RPMI8226 (cell line): ENCODE data around the gene TMEM253.

Experiments
- DNase-seq: peaks from one replicate; pipeline ENCODE4 v3.0.0-alpha.2; 2015

Gene TMEM253

DNA sequence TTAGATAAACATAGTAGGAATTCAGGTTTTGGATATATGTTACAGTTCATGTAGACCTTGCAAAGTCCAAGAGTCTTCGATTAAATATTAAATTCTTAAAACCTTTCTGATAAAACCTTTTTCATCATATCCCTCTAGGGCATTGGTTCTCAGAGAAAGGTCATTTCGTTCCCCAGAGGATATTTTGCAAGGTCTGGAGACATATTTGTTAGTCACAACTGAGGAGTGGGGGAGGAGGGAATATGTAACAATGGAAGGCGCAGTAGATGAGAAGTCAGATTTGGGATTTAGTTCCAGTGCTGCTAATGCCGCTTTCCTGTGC, 5.3 kb downstream of the TMEM253 start:
- DNase-seq: no peak

- DNase-seq: peak; percentile 79
Measured at GRCh38 chr14:21106498-21107282, 5.8 kb downstream of the TMEM253 start.

DNA sequence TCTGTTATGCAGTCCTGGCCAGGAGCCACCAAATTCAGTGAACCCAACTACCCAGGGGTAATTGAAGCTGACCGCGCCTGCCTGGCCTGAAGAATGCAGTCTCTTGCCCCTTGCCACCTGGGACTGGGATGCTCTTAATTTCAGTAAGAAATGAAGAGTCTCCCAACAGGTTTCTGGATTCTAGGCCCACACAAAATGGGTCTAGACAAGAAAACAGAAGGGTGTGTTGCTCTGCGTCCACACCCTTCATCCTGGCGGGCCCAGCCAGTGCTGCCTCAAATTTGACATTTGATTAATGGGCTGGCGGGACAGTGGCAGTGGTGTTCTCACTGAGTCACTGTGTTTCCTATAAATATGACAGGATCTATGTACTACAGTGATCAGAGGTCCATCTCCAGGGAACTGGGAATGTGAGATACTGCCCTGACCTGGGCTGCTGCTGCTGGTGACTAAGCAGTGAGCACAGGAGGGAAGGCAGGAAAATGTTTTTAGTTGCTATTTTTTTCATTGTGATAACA, 6.5 kb downstream of the TMEM253 start:
- peak; percentile 58 for DNase-seq

DNA sequence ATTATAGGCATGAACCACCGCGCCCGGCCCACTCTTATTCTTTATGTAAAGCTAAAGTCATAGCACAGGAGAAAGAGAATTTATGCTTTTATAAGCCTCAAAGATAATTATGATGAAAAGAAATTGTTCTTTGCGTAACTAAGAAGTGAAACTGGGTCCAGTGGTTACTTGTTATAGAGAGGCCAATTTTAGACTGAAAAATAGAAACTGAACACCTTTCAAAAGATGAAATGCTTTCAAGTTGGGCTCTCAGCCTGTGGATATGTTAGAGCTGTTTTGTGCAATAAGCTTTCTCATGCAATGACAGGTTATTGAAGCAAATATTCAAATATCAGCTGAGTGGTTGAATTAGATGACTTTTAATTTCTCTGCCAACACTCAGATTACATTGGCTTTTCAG, 7.9 kb downstream of the TMEM253 start:
- DNase-seq: no peak

- no peak for DNase-seq
Measured at GRCh38 chr14:21109377-21110138, 8.7 kb downstream of the TMEM253 start.

- DNase-seq: no peak
Measured at GRCh38 chr14:21112255-21112654, 11.4 kb downstream of the TMEM253 start.

DNA sequence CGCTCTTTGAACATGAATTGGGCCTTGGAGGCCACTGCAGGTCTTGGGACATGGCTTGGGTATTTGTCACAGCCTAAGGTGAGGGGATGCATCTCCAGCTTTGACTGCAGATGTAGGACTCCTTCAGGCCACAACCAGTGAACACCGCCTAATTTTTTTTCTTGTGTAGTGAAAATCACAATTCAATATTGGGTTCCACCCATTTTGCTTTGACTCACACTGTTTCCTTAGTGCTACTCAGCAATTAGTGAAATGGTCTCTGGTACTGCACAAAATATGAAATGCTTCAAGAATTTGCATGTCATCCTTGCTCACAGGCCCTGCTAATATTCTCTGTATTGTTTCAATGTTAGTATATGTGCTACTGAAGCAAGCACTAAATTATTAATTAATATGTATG, 12.5 kb downstream of the TMEM253 start:
- no peak for DNase-seq

GRCh38 chr14:21118933-21119332, 18.1 kb downstream of the TMEM253 start:
- DNase-seq: no peak

GRCh38 chr14:21120686-21121085, 19.8 kb downstream of the TMEM253 start:
- DNase-seq: no peak

- no peak for DNase-seq
Measured at GRCh38 chr14:21121122-21121521, 20.3 kb downstream of the TMEM253 start.

GRCh38 chr14:21123429-21123828, 22.6 kb downstream of the TMEM253 start:
- DNase-seq: no peak

- no peak for DNase-seq
Measured at GRCh38 chr14:21133901-21134300, 33.0 kb downstream of the TMEM253 start.

DNA sequence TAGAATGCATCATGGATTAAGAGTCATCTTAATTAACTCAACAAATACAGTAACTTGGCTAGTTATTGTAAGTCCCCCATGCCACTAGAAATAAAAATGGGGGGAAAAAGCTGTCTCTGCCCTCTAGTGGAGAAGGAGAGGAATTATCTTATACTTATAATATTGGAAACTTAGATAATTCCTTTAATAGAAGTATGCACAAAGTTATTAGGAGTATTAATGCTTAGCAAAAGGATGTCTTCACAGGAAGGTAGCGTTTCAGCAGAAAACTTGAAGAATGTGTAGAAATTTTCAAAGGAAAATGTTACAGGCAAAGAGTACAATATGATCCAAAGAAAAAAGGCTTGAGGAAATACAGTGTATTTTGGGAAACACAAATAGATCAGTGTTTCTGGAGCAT, 35.2 kb downstream of the TMEM253 start:
- DNase-seq: no peak

DNA sequence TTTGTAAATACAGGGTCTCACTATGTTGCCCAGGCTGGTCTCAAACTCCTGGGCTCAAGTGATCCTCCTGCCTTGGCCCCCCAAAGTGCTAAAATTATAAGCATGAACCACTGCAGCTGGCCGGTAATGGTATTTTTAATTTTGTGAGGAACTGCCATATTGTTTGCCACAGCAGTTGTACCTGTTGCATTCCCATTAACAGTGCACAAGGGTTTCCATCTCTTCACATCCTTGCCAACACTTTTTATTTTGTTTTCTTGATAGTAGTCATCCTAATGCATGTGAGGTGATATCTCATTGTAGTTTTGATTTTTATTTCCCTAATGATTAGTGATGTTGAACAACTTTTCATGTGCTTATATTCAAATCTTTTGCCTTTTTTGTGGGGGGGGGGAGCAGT, 41.5 kb downstream of the TMEM253 start:
- DNase-seq: no peak

DNA sequence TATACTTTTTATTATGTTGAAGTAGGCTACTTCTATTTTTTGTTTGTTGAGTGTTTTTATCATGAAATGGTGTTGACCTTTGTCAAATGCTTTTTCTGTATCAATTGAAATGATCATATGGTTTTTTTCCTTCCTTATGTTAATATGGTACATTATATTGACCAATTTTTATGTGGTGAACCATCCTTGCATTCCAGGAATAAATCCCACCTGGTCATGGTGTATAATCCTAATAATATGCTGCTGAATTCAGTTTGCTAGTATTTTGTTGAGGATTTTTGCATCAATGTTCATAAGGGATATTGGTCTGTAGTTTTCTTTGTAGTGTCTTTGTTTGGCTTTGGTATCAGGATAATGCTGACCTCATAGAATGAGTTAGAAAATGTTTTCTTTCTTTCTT, 44.6 kb downstream of the TMEM253 start:
- DNase-seq: no peak

- DNase-seq: no peak
Measured at GRCh38 chr14:21149641-21150367, 48.9 kb downstream of the TMEM253 start.
